Sigmoid colon (tissue), 4 donors: ENCODE results near the gene CDK5RAP3.

Experiments used
- EP300 ChIP-seq, 4 donors: sonication (generic); formaldehyde crosslinking; IDR thresholded peaks; one replicate each; pipeline ENCODE4 v1.6.1; 2017; ENCODE audit warnings: antibody characterized with exemption in 4 of 4
- POLR2A ChIP-seq, 2 donors: fragments of 450-650 bp; IDR thresholded peaks; one replicate each; pipeline ENCODE4 v1.6.1; 2016; ENCODE audit warnings: antibody characterized with exemption in 2 of 2, mild to moderate bottlenecking in 2 of 2, moderate library complexity in 2 of 2
- POLR2AphosphoS5 ChIP-seq, 4 donors: sonication (generic); formaldehyde crosslinking; IDR thresholded peaks; one replicate each; pipeline ENCODE4 v1.6.1; 2017; ENCODE audit warnings: antibody characterized with exemption in 4 of 4
- TF ChIP-seq, protein P1 (sequence below), 4 experiments: fragments of 450-650 bp in 3 of 4; fragments of 200-600 bp in 1 of 4; IDR thresholded peaks; one replicate each; pipeline ENCODE4 v1.5.1; 2016 to 2019; ENCODE audit warnings: antibody characterized with exemption in 4 of 4, mild to moderate bottlenecking in 3 of 4, moderate library complexity in 2 of 4

DNA sequence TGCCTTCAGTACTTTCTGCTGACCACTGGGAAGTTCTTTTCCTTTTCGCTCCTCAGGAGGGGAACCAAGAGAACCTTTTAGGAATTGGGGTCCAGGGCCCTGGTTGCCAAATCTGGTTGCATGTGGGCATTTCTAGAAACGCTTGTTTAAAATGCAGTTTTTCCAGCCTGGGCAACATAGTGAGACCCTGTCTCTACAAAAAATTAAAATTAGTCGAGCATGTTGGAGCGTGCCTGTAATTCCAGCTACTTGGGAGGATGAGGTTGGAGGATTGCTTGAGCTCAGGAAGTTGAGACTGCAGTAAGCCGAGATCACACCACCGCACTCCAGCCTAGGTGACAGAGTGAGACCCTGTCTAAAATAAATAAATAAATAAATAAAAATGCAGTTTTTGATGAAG, 28.3 kb upstream of the CDK5RAP3 start:
- TF ChIP-seq POLR2AphosphoS5 (IDR thresholded peaks at IDR 0.05) (no peak), POLR2A (IDR thresholded peaks at IDR 0.05) (no peak), EP300 (IDR thresholded peaks at IDR 0.05) (no peak)
- TF ChIP-seq, protein P1, sequence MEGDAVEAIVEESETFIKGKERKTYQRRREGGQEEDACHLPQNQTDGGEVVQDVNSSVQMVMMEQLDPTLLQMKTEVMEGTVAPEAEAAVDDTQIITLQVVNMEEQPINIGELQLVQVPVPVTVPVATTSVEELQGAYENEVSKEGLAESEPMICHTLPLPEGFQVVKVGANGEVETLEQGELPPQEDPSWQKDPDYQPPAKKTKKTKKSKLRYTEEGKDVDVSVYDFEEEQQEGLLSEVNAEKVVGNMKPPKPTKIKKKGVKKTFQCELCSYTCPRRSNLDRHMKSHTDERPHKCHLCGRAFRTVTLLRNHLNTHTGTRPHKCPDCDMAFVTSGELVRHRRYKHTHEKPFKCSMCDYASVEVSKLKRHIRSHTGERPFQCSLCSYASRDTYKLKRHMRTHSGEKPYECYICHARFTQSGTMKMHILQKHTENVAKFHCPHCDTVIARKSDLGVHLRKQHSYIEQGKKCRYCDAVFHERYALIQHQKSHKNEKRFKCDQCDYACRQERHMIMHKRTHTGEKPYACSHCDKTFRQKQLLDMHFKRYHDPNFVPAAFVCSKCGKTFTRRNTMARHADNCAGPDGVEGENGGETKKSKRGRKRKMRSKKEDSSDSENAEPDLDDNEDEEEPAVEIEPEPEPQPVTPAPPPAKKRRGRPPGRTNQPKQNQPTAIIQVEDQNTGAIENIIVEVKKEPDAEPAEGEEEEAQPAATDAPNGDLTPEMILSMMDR (IDR thresholded peaks at IDR 0.05): no peak
